ENCODE measurements around the gene CEP128.

GRCh38 chr14:80621701-80622100 lies 319.8 kb downstream of the CEP128 start:
- TF ChIP-seq POLR2A (IDR thresholded peaks at IDR 0.05; ENCODE audit: low read depth) (no peak), CTCF (IDR thresholded peaks at IDR 0.05) (no peak), POLR2AphosphoS5 (IDR thresholded peaks at IDR 0.05) (peak in 1 of 2 donors; percentile 78), EP300 (IDR thresholded peaks at IDR 0.05) (peak; percentile 71)
